Cardiac fibroblast (primary cell): ENCODE data around the gene MAPK12.

Source experiments
- DNase-seq, 2 donors: peaks; one replicate each; pipeline versions ENCODE4 v3.0.0 to v3.0.0-alpha.2; 2010; ENCODE audit warnings: low read depth in 2 of 2
- H3K4me3 ChIP-seq, 2 donors: replicated peaks in 1 of 2; 1 replicate in 1 of 2; 2 replicates in 1 of 2; pipeline ENCODE4 v1.5.1; 2011; ENCODE audit warnings: low read depth in 2 of 2, low read length in 2 of 2, mild to moderate bottlenecking in 2 of 2, moderate library complexity in 1 of 2
- TF ChIP-seq, protein P1 (sequence below): IDR thresholded peaks from one replicate; pipeline ENCODE4 v1.5.1; 2011; ENCODE audit warnings: low read depth, mild to moderate bottlenecking, low read length, inconsistent platforms

The MAPK12 gene

DNA sequence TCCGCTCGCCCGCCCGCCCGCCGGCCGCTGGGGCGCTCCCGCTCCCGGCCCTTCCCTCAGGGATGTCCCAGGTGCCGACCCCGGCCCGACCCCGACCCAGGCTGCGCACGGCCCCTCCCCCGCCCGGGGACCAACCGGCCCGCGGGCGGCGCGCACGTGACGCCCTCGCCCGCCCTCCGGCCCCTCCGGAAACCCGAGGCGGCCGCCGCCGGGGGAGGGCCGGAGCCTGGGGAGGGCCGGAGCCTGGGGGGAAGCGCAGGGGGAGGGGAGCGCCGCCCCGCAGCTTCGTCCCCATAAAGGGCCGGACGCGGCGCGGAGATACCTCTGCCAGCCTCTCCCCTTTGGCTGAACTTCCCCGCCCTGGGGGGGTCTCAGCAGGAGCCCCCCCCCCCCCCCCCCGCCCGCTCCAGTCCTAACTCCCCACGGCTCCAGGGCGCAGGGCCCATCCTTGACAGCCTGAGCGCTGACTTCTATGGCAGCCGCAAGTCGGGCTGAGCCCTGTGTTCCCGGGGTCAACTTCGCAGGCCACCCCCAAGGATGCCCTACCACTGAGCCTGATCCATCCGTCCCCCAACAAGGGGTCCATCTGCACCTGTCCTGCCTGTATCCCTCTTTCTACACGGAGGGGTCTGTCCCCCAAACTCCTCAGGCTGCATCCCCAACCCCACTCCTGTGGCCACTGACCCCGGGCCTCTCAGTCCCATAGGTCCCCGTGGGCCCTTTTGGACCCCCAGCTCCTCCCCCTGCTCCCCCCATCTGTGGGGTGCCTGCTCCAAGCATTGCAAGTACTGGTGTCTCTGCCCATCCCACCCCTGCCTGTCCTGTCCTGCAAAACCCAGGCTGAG, at the start of gene MAPK12:
MAPK12 (minus strand) TSS at position 69 of the 845 bp plus-strand sequence. CDS start 174 bp downstream, outside the sequence.
- H3K4me3 ChIP-seq: peak within 1 kb of the TSS; percentile 63 to 72
- TF ChIP-seq, protein P1, sequence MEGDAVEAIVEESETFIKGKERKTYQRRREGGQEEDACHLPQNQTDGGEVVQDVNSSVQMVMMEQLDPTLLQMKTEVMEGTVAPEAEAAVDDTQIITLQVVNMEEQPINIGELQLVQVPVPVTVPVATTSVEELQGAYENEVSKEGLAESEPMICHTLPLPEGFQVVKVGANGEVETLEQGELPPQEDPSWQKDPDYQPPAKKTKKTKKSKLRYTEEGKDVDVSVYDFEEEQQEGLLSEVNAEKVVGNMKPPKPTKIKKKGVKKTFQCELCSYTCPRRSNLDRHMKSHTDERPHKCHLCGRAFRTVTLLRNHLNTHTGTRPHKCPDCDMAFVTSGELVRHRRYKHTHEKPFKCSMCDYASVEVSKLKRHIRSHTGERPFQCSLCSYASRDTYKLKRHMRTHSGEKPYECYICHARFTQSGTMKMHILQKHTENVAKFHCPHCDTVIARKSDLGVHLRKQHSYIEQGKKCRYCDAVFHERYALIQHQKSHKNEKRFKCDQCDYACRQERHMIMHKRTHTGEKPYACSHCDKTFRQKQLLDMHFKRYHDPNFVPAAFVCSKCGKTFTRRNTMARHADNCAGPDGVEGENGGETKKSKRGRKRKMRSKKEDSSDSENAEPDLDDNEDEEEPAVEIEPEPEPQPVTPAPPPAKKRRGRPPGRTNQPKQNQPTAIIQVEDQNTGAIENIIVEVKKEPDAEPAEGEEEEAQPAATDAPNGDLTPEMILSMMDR: no peak
- peak in 1 of 2 donors; percentile 64 for DNase-seq

DNA sequence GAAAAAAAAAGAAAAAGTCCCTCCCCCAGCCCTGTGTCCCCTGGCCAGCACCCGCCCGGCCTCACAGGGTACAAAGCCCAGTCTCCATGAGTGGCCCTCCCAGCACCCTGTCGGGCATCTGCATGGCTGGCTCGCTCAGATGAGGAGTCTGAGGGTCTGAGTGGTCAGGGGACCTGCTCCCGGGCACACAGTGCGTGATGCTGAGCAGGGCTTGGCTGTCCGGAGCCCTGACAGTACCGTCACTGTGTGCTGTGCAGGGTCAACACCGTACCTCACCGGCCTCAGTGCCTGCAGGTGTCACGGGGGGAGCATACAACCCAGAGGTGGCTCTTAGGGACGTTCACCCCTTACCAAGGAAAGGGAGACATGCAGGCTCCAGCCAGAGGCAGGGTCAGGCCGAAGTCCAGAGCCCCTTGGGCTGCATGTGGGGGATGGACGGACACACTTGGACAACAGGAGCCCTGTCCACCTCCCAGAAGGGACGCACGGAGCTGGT, 49.5 kb upstream of the MAPK12 start:
- no peak for DNase-seq
- H3K4me3 ChIP-seq: no peak overlapping the region

DNA sequence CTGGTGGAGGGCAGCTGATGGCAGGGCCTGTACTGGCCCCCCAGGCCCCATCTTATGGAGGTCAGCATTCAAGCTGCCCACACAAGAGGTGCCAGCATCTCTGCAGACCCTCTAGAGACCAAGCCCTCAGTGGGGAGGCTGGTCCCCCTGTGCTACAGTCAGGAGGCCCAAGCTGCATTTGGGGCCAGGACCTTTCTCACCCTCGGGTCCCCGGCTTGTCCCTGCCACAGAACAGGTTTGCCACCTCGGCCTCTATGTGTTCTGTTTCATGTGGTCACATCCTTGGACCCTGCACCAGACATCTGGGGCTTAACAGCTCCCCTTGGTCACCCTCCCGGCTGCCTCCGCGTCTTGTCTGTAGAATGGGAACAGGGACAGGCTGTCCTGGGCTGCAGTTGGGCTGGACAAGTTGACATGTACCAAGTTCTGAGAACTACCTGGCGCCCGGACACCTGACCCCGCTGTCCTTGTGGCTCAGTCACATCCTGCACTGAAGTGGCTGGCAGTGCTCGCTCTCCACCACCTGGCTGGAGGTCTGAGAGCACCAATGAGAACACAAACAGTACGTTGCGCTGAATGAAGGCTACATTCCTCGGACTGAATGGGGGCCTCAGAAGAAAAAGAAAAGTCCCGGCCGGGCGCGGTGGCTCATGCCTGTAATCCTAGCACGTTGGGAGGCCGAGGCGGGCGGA, 48.7 kb upstream of the MAPK12 start:
- no peak for DNase-seq
- H3K4me3 ChIP-seq: no peak overlapping the region

More for the DNA sequence above, 49.5 kb upstream of the MAPK12 start:
- TF ChIP-seq, protein P1: no peak

DNA sequence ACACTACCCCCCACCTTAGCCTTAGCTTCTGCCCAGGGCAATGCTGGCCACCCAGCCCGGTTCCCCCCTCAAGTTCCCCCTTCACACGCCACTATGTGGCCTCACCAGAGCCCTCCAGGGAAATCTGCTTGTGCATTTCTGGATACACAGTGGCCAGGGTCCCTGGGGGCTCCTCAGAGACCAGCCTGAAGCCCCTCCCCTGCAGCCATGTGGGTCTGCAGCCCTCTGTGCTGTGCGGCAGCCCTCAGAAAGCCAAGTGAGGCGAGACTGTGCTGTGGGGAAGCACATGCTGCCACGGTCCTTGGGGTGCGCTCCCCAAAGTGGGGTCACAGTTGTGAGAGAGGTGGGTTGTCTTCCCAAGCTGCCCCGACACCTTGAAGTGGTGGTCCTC, 48.1 kb upstream of the MAPK12 start:
- TF ChIP-seq, protein P1: no peak
- H3K4me3 ChIP-seq: no peak overlapping the region
- DNase-seq: no peak

More for the DNA sequence above, 48.7 kb upstream of the MAPK12 start:
- TF ChIP-seq, protein P1: no peak

DNA sequence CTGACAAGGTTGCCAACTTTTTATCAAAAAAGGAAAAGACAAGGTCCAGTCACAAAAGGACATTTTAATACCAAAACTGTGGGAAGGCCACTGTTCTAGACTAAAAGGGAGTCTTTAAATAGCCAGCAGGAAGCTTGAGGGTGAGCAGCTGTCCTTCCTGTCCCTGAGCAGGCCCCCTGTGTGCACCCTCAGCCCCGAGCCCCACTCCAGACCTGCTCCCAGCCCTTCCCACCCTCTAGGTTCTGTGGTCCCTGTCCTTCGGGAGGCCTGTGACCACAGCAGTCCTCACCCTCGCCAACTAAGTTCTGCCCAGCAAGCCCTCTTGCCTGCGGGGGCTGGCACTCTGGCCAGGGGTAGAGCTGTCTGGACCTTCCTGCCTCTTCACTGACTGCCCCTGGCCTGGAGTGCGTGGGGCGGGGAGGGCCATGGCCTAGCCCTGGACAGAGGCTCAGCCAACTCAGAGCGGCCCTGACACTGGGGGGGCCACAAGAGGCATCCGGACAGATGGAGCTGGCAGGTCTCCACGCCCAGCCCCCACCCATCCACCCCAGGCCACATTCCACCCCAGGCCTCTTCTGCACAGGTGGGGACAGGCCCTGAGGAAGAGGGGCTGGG, 47.6 kb upstream of the MAPK12 start:
- H3K4me3 ChIP-seq: no peak overlapping the region
- TF ChIP-seq, protein P1: no peak
- DNase-seq: no peak

DNA sequence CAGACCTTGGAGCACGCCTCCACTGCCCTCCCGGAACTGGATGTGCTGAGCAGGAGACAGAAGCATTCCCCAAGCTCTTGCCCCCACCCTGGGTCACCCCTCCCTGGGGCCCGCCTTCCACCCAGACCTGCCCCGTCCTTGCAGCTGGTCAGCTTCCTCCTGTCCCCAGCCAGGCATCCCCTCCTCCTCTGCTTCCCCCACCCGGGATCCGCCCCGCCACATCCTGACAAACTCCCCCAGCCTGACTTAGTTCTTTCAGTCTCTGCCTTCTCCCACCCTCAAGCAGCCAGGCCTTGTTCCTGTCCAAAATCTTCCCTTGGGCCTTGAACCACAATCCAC, 47.1 kb upstream of the MAPK12 start:
- no peak overlapping the region for H3K4me3 ChIP-seq
- TF ChIP-seq, protein P1: no peak
- peak; percentile 83 to 88 for DNase-seq
